ENCODE results near the gene KIRREL3.

GRCh38 chr11:126406368-126406767 is 594.2 kb downstream of the KIRREL3 start:
- no peak for TF ChIP-seq CTCF (IDR thresholded peaks at IDR 0.05; ENCODE audit: insufficient read depth, low read length)
- TF ChIP-seq GABPA (IDR thresholded peaks at IDR 0.05; ENCODE audit: low read depth), result no peak
- no peak for TF ChIP-seq SPI1 (IDR thresholded peaks at IDR 0.05; ENCODE audit: borderline replicate concordance, low read depth)

Measured in HL-60 (cell line).